Measurements from ENCODE around the gene ZNF692.

DNA sequence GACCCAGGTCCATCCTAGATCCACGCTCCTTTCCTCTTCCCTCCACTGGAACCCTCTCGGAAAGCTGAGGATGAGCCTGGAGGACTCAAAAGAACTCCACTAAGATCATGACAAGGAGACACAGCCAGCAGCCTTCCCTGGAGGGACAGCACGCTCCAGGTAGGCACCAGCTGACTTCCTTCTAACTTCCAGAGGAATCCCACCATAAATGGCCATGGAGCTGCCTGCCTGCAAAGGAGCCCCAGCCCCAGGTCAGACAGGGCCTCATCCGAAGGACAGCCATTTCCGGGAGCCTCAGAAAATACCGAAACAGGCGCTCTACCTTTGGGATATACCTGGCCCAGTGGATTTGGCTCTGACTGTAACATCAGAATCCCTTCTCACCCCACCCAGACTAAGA lies 37.2 kb downstream of the ZNF692 start:
- TF ChIP-seq, protein P1, sequence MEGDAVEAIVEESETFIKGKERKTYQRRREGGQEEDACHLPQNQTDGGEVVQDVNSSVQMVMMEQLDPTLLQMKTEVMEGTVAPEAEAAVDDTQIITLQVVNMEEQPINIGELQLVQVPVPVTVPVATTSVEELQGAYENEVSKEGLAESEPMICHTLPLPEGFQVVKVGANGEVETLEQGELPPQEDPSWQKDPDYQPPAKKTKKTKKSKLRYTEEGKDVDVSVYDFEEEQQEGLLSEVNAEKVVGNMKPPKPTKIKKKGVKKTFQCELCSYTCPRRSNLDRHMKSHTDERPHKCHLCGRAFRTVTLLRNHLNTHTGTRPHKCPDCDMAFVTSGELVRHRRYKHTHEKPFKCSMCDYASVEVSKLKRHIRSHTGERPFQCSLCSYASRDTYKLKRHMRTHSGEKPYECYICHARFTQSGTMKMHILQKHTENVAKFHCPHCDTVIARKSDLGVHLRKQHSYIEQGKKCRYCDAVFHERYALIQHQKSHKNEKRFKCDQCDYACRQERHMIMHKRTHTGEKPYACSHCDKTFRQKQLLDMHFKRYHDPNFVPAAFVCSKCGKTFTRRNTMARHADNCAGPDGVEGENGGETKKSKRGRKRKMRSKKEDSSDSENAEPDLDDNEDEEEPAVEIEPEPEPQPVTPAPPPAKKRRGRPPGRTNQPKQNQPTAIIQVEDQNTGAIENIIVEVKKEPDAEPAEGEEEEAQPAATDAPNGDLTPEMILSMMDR (IDR thresholded peaks at IDR 0.05; ENCODE audit: low read depth, low read length, missing input control): no peak
- TF ChIP-seq RAD21 (IDR thresholded peaks at IDR 0.05): no peak
- no peak for TF ChIP-seq HNF4G (IDR thresholded peaks at IDR 0.05)
- TF ChIP-seq, protein P2, sequence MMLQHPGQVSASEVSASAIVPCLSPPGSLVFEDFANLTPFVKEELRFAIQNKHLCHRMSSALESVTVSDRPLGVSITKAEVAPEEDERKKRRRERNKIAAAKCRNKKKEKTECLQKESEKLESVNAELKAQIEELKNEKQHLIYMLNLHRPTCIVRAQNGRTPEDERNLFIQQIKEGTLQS (IDR thresholded peaks at IDR 0.05): no peak
- TF ChIP-seq EGR1 (IDR thresholded peaks at IDR 0.05; ENCODE audit: low read depth in 2 of 2): no peak
- no peak for TF ChIP-seq JUND (IDR thresholded peaks at IDR 0.05)
- TF ChIP-seq, protein P3, sequence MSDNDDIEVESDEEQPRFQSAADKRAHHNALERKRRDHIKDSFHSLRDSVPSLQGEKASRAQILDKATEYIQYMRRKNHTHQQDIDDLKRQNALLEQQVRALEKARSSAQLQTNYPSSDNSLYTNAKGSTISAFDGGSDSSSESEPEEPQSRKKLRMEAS (IDR thresholded peaks at IDR 0.05): no peak
